Karpas-422 (cell line): ENCODE results near the gene FBRSL1. TPM values are rescaled to one million over a fixed set of nuclear protein-coding genes. Genes with fewer than 3 reads are reported as not detected.

Experiments
- DNase-seq: peaks from one replicate; pipeline ENCODE4 v3.0.0-alpha.2; 2015
- H2AFZ ChIP-seq: fragments of 200-600 bp; sonication (generic); 2 replicates; pipeline ENCODE4 v1.6.1; 2014; ENCODE audit warnings: antibody characterized with exemption, low read length, mixed read lengths
- H3K27ac ChIP-seq: fragments of 200-600 bp; sonication (generic); 2 replicates; pipeline ENCODE4 v1.5.1; 2014; ENCODE audit warnings: mild to moderate bottlenecking, low read length, moderate library complexity
- H3K27me3 ChIP-seq: fragments of 200-600 bp; sonication (generic); 2 replicates; pipeline ENCODE4 v1.6.1; 2014; ENCODE audit warnings: low read length, mixed read lengths
- H3K36me3 ChIP-seq: fragments of 200-600 bp; sonication (generic); 2 replicates; pipeline ENCODE4 v1.6.1; 2014; ENCODE audit warnings: low read length, mixed read lengths; ENCODE audit not compliant: insufficient read depth
- H3K4me1 ChIP-seq: fragments of 200-600 bp; sonication (generic); 2 replicates; pipeline ENCODE4 v1.6.1; 2014; ENCODE audit warnings: mild to moderate bottlenecking, low read length, mixed read lengths
- H3K4me2 ChIP-seq: fragments of 200-600 bp; sonication (generic); 2 replicates; pipeline ENCODE4 v1.6.1; 2014; ENCODE audit warnings: low read length, low read depth, mild to moderate bottlenecking; ENCODE audit not compliant: poor library complexity, severe bottlenecking
- H3K4me3 ChIP-seq: fragments of 200-600 bp; sonication (generic); 2 replicates; pipeline ENCODE4 v1.5.1; 2014; ENCODE audit warnings: mild to moderate bottlenecking, antibody characterized with exemption, low read length, mixed read lengths
- H3K79me2 ChIP-seq: fragments of 200-600 bp; sonication (generic); 2 replicates; pipeline ENCODE4 v1.6.1; 2014; ENCODE audit warnings: mild to moderate bottlenecking, low read length, mixed read lengths
- H3K9ac ChIP-seq: fragments of 200-600 bp; sonication (generic); 2 replicates; pipeline ENCODE4 v1.6.0; 2014; ENCODE audit warnings: low read length
- H3K9me2 ChIP-seq: fragments of 200-600 bp; sonication (generic), shearing (Covaris generic); replicated peaks from 2 replicates; pipeline ENCODE4 v1.6.0; 2014; ENCODE audit warnings: mild to moderate bottlenecking, low read length, moderate library complexity; ENCODE audit not compliant: insufficient read depth
- H3K9me3 ChIP-seq: fragments of 300-700, 200-600 bp; sonication (generic); 2 replicates; pipeline ENCODE4 v1.6.1; 2014; ENCODE audit warnings: low read length, mixed read lengths
- H4K20me1 ChIP-seq: fragments of 200-600 bp; sonication (generic); 2 replicates; pipeline ENCODE4 v1.6.1; 2014; ENCODE audit warnings: mild to moderate bottlenecking, antibody characterized with exemption, low read length, low read depth; ENCODE audit not compliant: insufficient read depth
- total RNA-seq: library from RNA; depleted of rRNA; stranded (reverse); fragments of >200 nt; shearing (Covaris generic); gene quantifications from 2 replicates; pipeline ENCODE4 v1.2.3, GENCODE V29; 2014; ENCODE audit warnings: low replicate concordance

FBRSL1 gene
- total RNA-seq, 1 experiment from 2014 or later = 4.0 TPM

DNA sequence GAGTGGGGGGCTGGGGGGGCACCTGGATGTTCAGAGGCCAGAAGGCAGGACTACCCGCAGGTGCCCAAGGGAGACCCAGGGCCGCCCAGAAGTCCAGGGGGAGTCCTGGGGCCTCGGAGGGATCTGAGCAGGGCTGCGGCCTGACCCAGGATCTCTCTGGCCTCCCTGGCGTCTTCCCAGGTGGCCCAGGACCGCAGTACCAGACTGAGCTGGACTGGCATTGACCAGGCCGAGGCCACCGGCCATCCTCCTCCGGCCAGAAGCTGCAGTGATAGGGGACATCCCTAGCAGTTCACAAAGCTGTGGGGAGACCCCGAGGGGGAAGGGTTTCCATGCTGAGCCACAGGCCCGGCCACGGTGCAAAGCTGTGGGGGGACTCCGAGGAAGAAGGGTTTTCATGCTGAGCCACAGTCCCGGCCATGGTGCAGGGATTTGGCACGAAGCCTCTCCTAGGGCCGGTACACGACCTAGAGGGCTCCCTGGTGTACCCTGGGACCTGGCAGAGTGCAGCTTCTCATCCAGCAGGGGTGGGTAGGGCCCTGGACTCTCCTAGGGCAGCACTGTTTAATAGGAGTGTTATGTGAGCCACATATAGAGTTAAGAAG lies 24.4 kb downstream of the FBRSL1 start:
- Histone ChIP-seq H3K9ac (no peak overlapping the region), H3K27ac (no peak overlapping the region), H3K27me3 (no peaks in the 10 kb centered on the region), H3K36me3 (no peaks in the 10 kb centered on the region), H3K9me3 (peaks cover 10% of the 10 kb centered on the region), H3K79me2 (no peaks in the 10 kb centered on the region), H4K20me1 (no peaks in the 10 kb centered on the region; the same call in 1 of the 2 replicates), H3K4me1 (no peaks in the 10 kb centered on the region), H3K9me2 (no peaks in the 10 kb centered on the region), H3K4me3 (no peak overlapping the region), H2AFZ (no peak overlapping the region), H3K4me2 (no peak overlapping the region)
- DNase-seq = no peak

DNA sequence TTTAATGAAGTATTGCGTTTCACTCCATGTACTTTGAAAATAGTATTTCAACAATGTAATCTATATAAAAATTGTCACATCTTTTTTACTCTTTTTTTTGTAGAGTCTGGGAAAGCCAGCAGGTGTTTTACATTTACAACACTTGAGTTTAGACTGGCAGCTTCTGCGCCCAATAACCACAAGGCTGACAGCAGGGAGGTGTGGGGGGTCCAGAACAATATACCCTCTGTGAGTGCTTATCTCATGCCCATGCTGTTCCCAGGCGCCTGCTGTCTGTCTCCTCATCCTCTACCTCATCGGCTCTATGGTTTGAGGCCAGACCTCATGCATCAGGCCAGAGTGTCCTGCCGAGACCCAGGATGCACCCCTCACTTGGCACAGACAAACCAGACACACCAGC lies 24.9 kb downstream of the FBRSL1 start:
- no peaks in the 10 kb centered on the region; the same call in 1 of the 2 replicates for H4K20me1 ChIP-seq

DNA sequence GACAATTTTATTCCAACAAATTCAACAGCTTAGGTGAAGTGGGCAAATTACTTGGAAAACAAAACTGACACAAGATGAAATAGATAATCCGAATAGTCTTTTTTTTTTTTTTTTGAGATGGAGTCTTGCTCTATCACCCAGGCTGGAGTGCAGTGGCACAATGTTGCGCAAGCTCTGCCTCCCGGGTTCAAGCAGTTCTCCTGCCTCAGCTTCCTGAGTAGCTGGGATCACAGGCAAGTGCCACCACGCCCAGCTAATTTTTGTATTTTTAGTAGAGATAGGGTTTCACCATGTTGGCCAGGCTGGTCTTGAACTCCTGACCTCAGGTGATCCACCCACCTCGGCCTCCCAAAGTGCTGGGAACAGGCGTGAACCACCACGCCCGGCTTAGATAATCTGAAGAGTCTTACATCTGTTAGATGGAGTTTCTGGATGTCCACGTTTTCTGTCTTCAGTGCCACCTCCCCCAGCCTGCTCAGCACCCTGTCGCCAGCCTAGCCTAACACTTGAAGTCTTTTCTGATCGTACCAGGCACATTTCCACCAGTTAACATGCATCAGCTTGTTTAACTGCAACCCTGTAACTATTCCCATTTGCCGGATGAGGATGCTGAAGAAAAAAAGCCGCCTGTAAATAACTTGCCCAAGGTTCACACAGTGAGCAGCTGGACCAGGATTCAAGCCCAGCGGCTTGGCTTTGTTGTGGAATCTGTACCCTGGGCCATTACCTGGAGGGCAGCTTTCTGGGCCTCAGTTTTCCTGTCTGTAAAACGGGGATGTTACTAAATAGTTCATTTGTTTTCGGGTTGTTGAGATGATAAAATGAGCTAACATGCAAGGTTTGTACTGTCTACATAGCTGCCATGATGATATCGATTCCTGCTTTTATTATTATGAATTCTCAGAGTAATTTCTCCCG lies 26.4 kb downstream of the FBRSL1 start:
- Histone ChIP-seq H3K36me3 (no peaks in the 10 kb centered on the region), H3K9ac (no peak overlapping the region), H3K27me3 (no peaks in the 10 kb centered on the region), H2AFZ (no peak overlapping the region), H3K79me2 (no peaks in the 10 kb centered on the region), H3K4me3 (no peak overlapping the region), H4K20me1 (no peaks in the 10 kb centered on the region; the same call in 1 of the 2 replicates), H3K4me2 (no peak overlapping the region), H3K9me2 (no peaks in the 10 kb centered on the region), H3K27ac (no peak overlapping the region), H3K9me3 (peaks cover 10% of the 10 kb centered on the region), H3K4me1 (no peaks in the 10 kb centered on the region)
- DNase-seq = no peak

More for the DNA sequence above, 24.9 kb downstream of the FBRSL1 start:
- H3K9me2 ChIP-seq = no peaks in the 10 kb centered on the region
- no peak overlapping the region for H2AFZ ChIP-seq
- H3K36me3 ChIP-seq = no peaks in the 10 kb centered on the region
- H3K4me1 ChIP-seq = no peaks in the 10 kb centered on the region
- H3K9ac ChIP-seq = no peak overlapping the region
- H3K9me3 ChIP-seq = peaks cover 10% of the 10 kb centered on the region
- H3K27ac ChIP-seq = no peak overlapping the region
- H3K4me3 ChIP-seq = no peak overlapping the region
- DNase-seq = no peak
- H3K79me2 ChIP-seq = no peaks in the 10 kb centered on the region
- no peak overlapping the region for H3K4me2 ChIP-seq
- H3K27me3 ChIP-seq = no peaks in the 10 kb centered on the region

DNA sequence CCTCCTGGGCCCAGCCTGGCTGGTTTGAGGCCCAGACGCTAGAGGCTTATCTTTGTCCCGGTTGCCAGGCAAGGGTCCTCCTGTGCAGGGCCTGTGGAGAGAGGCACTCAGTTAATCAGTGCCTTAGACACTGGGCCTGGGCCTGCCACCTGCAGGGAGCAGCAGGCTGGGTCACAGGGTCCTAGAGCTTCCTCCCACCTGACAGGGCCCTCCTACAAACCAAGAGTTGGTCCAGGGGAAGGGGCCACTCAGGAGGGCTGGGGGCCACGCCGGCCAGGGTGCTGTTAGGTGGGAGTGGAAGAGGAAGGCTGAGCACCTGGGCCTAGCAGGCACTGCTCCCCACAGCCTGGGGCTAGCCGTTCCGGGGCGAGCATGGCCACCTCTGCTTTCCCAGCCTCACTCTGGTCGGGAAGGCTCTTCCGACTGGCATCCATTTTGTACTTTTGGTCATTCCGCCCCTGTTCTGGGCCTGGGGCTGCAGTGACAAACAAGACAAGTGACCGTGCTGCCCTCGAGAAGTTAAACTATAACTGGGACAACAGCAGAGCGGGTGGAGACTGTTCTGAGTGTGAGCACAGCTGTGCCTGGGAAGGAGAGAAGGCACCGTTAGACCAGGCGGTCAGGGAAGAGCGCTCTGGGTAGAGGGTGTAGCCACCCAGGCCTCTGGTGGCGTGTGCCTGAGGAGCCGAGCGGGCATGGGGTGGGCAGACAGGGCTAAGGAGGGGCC lies 27.2 kb downstream of the FBRSL1 start:
- Histone ChIP-seq H2AFZ (no peak overlapping the region), H3K9me2 (no peaks in the 10 kb centered on the region), H4K20me1 (no peaks in the 10 kb centered on the region; the same call in 1 of the 2 replicates), H3K27me3 (no peaks in the 10 kb centered on the region), H3K9me3 (peaks cover 10% of the 10 kb centered on the region), H3K79me2 (no peaks in the 10 kb centered on the region), H3K9ac (no peak overlapping the region), H3K27ac (no peak overlapping the region), H3K4me1 (no peaks in the 10 kb centered on the region), H3K4me2 (no peak overlapping the region), H3K36me3 (no peaks in the 10 kb centered on the region), H3K4me3 (no peak overlapping the region)
- no peak for DNase-seq

DNA sequence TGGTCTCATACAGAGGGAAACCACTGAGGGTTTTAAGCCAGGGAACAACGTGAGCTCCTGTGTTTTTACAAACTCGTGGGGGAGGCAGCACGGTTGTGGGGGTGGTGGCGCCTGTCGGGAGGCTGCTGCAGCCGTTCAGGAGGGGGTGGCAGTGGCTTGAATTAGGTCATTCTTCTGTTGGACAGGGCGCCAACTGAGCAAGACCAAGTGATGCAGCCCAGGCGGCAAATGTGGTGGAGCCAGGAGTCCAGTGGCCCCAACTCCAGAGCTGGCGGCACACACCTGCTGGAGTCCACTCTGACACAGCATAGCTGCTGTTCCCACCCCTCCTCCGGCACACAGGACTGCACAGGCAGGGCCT lies 27.8 kb downstream of the FBRSL1 start:
- DNase-seq = no peak
- Histone ChIP-seq H3K27me3 (no peaks in the 10 kb centered on the region), H3K9me3 (peaks cover 10% of the 10 kb centered on the region), H3K27ac (no peak overlapping the region), H3K9me2 (no peaks in the 10 kb centered on the region), H3K4me3 (no peak overlapping the region), H3K9ac (no peak overlapping the region), H3K79me2 (no peaks in the 10 kb centered on the region), H3K4me2 (no peak overlapping the region), H3K4me1 (no peaks in the 10 kb centered on the region), H2AFZ (no peak overlapping the region), H4K20me1 (no peaks in the 10 kb centered on the region; the same call in 1 of the 2 replicates), H3K36me3 (no peaks in the 10 kb centered on the region)

DNA sequence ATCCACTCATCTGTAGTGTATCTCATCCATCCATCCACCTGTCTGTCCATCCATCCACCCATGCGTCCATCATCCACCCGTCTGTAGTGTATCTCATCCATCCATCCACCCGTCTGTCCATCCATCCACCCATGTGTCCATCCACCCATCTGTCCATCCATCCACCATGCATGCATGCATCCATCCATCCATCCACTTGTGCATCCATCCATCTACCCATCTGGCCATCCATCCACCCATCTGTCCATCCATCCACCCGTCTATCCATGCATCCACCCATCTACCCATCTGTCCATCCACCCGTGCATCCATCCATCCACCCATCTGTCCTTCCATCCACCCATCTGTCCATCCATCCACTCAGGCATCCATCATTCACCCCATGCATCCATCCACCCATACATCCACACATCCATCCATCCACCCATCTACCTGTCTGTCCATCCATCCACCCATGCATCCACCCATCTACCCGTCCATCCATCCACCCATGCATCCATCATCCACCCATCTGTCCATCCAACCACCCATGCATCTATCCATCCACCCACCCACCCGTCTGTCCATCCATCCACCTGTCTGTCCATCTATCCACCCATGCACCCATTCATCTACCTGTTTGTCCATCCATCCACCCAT lies 28.5 kb downstream of the FBRSL1 start:
- Histone ChIP-seq H3K27ac (no peak overlapping the region), H3K4me1 (no peaks in the 10 kb centered on the region), H3K9ac (no peak overlapping the region), H3K9me2 (no peaks in the 10 kb centered on the region), H3K27me3 (no peaks in the 10 kb centered on the region), H3K36me3 (no peaks in the 10 kb centered on the region), H4K20me1 (no peaks in the 10 kb centered on the region), H3K79me2 (no peaks in the 10 kb centered on the region), H3K9me3 (peaks cover 10% of the 10 kb centered on the region), H3K4me3 (no peak overlapping the region), H2AFZ (no peak overlapping the region), H3K4me2 (no peak overlapping the region)
- no peak for DNase-seq

DNA sequence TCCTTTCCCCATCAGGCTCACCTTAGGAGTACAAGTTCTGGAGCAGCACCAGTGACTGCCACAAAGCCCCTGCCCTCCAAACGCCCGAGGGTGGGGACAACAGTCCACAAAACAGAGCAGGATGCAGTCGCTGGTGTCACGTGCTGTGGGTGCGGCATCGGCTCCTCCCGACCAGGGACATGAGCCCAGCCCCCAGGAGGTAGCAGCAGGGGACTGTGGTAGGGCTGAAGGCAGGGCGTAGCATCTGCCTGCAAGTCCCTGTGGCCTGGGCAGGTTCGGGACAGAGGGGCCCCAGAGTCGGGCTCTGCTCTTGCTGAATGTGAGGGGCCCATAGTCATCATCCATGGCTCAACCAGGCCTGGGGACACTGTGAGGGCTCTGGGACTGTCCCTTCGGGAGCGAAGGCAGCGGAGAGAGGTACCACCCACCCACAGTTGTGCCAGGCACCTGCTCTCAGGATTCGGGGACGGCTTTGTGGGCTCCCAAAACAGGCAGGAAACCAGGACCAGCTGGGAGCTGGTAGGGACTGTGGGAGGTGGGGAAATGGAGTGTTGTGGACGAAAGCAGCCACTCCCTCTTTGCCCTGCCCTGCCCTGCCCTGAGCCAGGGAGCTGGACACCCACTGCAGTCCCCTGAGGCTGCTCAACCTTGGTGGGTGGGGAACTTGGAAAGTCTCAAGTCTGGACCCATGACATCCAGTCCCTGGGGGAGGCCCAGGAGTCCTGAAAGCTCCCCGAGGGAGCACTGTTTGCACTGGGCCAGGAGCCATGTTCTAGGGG lies 30.7 kb downstream of the FBRSL1 start:
- no peak for DNase-seq
- H3K79me2 ChIP-seq = no peaks in the 10 kb centered on the region
- H3K4me1 ChIP-seq = no peaks in the 10 kb centered on the region
- H3K36me3 ChIP-seq = no peaks in the 10 kb centered on the region
- 0 out of 2 replicates have a peak, but pooled peaks cover 6% of the 10 kb centered on the region for H4K20me1 ChIP-seq
- no peak overlapping the region for H3K27ac ChIP-seq
- no peaks in the 10 kb centered on the region for H3K9me2 ChIP-seq
- no peak overlapping the region for H3K9ac ChIP-seq
- H3K27me3 ChIP-seq = no peaks in the 10 kb centered on the region
- no peak overlapping the region for H3K4me2 ChIP-seq
- no peak overlapping the region for H2AFZ ChIP-seq
- H3K4me3 ChIP-seq = no peak overlapping the region
- H3K9me3 ChIP-seq = peaks cover 10% of the 10 kb centered on the region
